ENCODE data around the gene MYCL.

DNA sequence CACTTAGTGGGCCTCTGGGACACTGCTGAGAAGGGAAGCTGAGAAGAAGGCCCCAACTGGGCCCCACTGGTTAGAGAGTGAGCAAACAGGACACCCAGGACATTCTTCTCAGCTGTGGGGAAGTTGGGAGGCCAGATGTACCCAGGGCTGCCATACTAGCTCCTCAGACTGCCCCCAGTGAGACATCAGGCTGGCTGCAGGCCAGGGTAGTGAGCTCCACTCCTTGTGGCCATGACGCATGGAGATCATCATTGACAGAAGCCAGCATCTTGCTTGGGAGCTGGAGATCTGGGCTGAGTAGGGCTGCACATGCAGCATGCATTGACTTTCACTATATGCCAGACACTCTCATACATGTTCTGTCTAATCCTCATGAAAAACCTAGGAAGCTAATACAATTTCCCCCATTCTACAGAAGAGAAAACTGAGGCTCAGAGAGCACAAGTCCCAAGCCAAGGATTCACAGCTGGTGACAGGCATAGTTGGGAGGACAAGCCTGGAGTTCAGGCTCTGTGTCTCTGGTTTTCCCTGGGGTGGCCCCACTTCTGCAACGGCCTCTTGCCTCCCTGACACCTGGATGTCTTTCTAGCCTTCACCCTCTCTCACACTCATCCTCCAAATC lies 24.1 kb upstream of the MYCL start:
- TF ChIP-seq POLR2AphosphoS5 (IDR thresholded peaks at IDR 0.05), result no peak
- TF ChIP-seq, protein P1, sequence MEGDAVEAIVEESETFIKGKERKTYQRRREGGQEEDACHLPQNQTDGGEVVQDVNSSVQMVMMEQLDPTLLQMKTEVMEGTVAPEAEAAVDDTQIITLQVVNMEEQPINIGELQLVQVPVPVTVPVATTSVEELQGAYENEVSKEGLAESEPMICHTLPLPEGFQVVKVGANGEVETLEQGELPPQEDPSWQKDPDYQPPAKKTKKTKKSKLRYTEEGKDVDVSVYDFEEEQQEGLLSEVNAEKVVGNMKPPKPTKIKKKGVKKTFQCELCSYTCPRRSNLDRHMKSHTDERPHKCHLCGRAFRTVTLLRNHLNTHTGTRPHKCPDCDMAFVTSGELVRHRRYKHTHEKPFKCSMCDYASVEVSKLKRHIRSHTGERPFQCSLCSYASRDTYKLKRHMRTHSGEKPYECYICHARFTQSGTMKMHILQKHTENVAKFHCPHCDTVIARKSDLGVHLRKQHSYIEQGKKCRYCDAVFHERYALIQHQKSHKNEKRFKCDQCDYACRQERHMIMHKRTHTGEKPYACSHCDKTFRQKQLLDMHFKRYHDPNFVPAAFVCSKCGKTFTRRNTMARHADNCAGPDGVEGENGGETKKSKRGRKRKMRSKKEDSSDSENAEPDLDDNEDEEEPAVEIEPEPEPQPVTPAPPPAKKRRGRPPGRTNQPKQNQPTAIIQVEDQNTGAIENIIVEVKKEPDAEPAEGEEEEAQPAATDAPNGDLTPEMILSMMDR (IDR thresholded peaks at IDR 0.05), result no peak
- no peak for TF ChIP-seq EP300 (IDR thresholded peaks at IDR 0.05)

All from suprapubic skin (tissue), 4 donors.